Fibroblast of lung (primary cell): ENCODE data around the gene ZNF576. TPM values are rescaled to one million over a fixed set of nuclear protein-coding genes. Genes with fewer than 3 reads are reported as not detected.
A peak's percentile ranks its signal among the peaks of the same experiment; 100 is the strongest.

Experiments used
- DNase-seq, 2 donors: peaks; one replicate each; pipeline versions ENCODE4 v3.0.0 to v3.0.0-alpha.2; 2010; ENCODE audit warnings: low read depth in 2 of 2
- H2AFZ ChIP-seq: 2 replicates; pipeline ENCODE4 v1.5.1; 2012; ENCODE audit warnings: low read length, control low read depth, inconsistent platforms
- H3K27ac ChIP-seq: 2 replicates; pipeline ENCODE4 v1.5.1; 2011; ENCODE audit warnings: low read length, control low read depth; ENCODE audit not compliant: insufficient read depth
- H3K27me3 ChIP-seq: 2 replicates; pipeline ENCODE4 v1.5.1; 2011; ENCODE audit warnings: mild to moderate bottlenecking, low read length; ENCODE audit not compliant: control insufficient read depth, insufficient read depth
- H3K36me3 ChIP-seq: 2 replicates; pipeline ENCODE4 v1.5.1; 2011; ENCODE audit warnings: low read length; ENCODE audit not compliant: control insufficient read depth, insufficient read depth
- H3K4me1 ChIP-seq: 2 replicates; pipeline ENCODE4 v1.5.1; 2011; ENCODE audit warnings: low read length; ENCODE audit not compliant: control insufficient read depth, insufficient read depth; ENCODE audit errors: extremely low read depth
- H3K4me2 ChIP-seq: 2 replicates; pipeline ENCODE4 v1.5.1; 2011; ENCODE audit warnings: low read length, control low read depth; ENCODE audit not compliant: insufficient read depth; ENCODE audit errors: extremely low read depth
- H3K4me3 ChIP-seq, 4 experiments: fragments of 200-600 bp in 1 of 4; sonication (generic) in 1 of 4; replicated peaks in 1 of 4; 2 replicates each; pipeline ENCODE4 v1.5.1; 2011 to 2016; ENCODE audit warnings: low read length in 4 of 4, low read depth in 3 of 4, mild to moderate bottlenecking in 3 of 4, control low read depth in 2 of 4, inconsistent platforms in 1 of 4, mixed read lengths in 1 of 4; ENCODE audit not compliant: insufficient read depth in 1 of 4; ENCODE audit errors: control extremely low read depth in 1 of 4
- H3K79me2 ChIP-seq: 2 replicates; pipeline ENCODE4 v1.5.1; 2012; ENCODE audit warnings: mild to moderate bottlenecking, low read length, inconsistent platforms; ENCODE audit not compliant: control insufficient read depth, insufficient read depth
- H3K9ac ChIP-seq: 2 replicates; pipeline ENCODE4 v1.5.1; 2011; ENCODE audit warnings: mild to moderate bottlenecking, low read length, control low read depth; ENCODE audit not compliant: insufficient read depth
- H3K9me3 ChIP-seq: 2 replicates; pipeline ENCODE4 v1.5.1; 2012; ENCODE audit warnings: low read depth, low read length; ENCODE audit not compliant: control insufficient read depth, insufficient read depth
- H4K20me1 ChIP-seq: 2 replicates; pipeline ENCODE4 v1.5.1; 2011; ENCODE audit warnings: low read length; ENCODE audit not compliant: control insufficient read depth, insufficient read depth; ENCODE audit errors: extremely low read depth
- CTCF ChIP-seq, 2 donors: IDR thresholded peaks in 1 of 2; conservative IDR thresholded peaks in 1 of 2; 1 replicate in 1 of 2; 2 replicates in 1 of 2; pipeline ENCODE4 v1.5.1; 2011 to 2012; ENCODE audit warnings: low read length in 2 of 2, control low read depth in 1 of 2, inconsistent platforms in 1 of 2, low read depth in 1 of 2, mild to moderate bottlenecking in 1 of 2
- EZH2 ChIP-seq: IDR thresholded peaks from 2 replicates; pipeline ENCODE4 v1.5.1; 2012; ENCODE audit warnings: low read length, control low read depth, mild to moderate bottlenecking; ENCODE audit errors: missing control alignments
- polyA plus RNA-seq, 2 donors: library from polyadenylated mRNA; depleted of rRNA in 1 of 2; stranded (reverse) in 1 of 2; unstranded in 1 of 2; fragments of >200 nt; gene quantifications; 2 replicates each; pipeline ENCODE4 v1.2.1, GENCODE V29; 2011 to 2012; ENCODE audit warnings: missing spikeins in 1 of 2
- total RNA-seq: library from RNA; depleted of rRNA; stranded (reverse); fragments of >200 nt; gene quantifications from 2 replicates; pipeline ENCODE4 v1.2.1, GENCODE V29; 2014

ZNF576 gene
- total and polyA plus RNA-seq, 2 donors (not counting 1 experiment from before 2014, with no cell fraction given) = 7.0 to 9.7 TPM

- TF ChIP-seq EZH2 (no peak), CTCF (conservative IDR thresholded peaks at IDR 0.05 in 1 of 2, IDR thresholded peaks at IDR 0.05 in 1 of 2; ENCODE audit: low read depth in 1 of 2, low read length in 2 of 2) (no peak)
- Histone ChIP-seq H3K4me1 (peaks cover 8% of the 10 kb centered on the region), H3K4me3 (peak overlapping the region; percentile 52 to 90 (median 78)), H3K4me2 (peak overlapping the region; percentile 94), H3K27ac (peak overlapping the region; percentile 84), H4K20me1 (no peaks in the 10 kb centered on the region), H3K9me3 (no peaks in the 10 kb centered on the region), H3K36me3 (peaks cover 27% of the 10 kb centered on the region), H2AFZ (no peak overlapping the region), H3K9ac (peak overlapping the region; percentile 79), H3K27me3 (no peaks in the 10 kb centered on the region), H3K79me2 (peaks cover 42% of the 10 kb centered on the region)
- no peak for DNase-seq
Observed at GRCh38 chr19:43595605-43595998, 793 bp upstream of the ZNF576 start.

GRCh38 chr19:43596842-43597461 lies 557 bp downstream of the ZNF576 start:
- Histone ChIP-seq H3K9me3 (no peaks in the 10 kb centered on the region), H4K20me1 (no peaks in the 10 kb centered on the region), H3K79me2 (peaks cover 42% of the 10 kb centered on the region), H3K4me1 (peaks cover 8% of the 10 kb centered on the region), H2AFZ (peak overlapping the region; percentile 13), H3K4me3 (peak overlapping the region; percentile 64 to 100 (median 90)), H3K36me3 (peaks cover 24% of the 10 kb centered on the region), H3K4me2 (peak overlapping the region; percentile 99), H3K27ac (peak overlapping the region; percentile 97), H3K9ac (peak overlapping the region; percentile 98), H3K27me3 (no peaks in the 10 kb centered on the region)
- peak in 1 of 2 donors; percentile 14 for DNase-seq
- no peak for TF ChIP-seq EZH2
- no peak for TF ChIP-seq CTCF (conservative IDR thresholded peaks at IDR 0.05 in 1 of 2, IDR thresholded peaks at IDR 0.05 in 1 of 2; ENCODE audit: low read depth in 1 of 2, low read length in 2 of 2)

- Histone ChIP-seq H3K4me3 (peak overlapping the region in 3 of 4 experiments; percentile 27 to 100 (median 98)), H3K79me2 (peaks cover 42% of the 10 kb centered on the region), H3K27ac (no peak overlapping the region), H3K36me3 (peaks cover 15% of the 10 kb centered on the region), H3K27me3 (no peaks in the 10 kb centered on the region), H2AFZ (no peak overlapping the region), H3K9me3 (no peaks in the 10 kb centered on the region), H4K20me1 (no peaks in the 10 kb centered on the region), H3K4me2 (peak overlapping the region; percentile 99), H3K9ac (no peak overlapping the region), H3K4me1 (peaks cover 8% of the 10 kb centered on the region)
- no peak for DNase-seq
- no peak for TF ChIP-seq EZH2
- no peak for TF ChIP-seq CTCF (conservative IDR thresholded peaks at IDR 0.05 in 1 of 2, IDR thresholded peaks at IDR 0.05 in 1 of 2; ENCODE audit: low read depth in 1 of 2, low read length in 2 of 2)
Observed at GRCh38 chr19:43597876-43598275, 1.5 kb downstream of the ZNF576 start.
